H1 (cell line): ENCODE measurements around the gene VASH1. TPM values are rescaled to one million over a fixed set of nuclear protein-coding genes. Genes with fewer than 3 reads are reported as not detected.

Source experiments
- CTCF ChIA-PET: fragments of 300-600 bp; sonication (Branson Sonifier 250); formaldehyde crosslinking; loops from one replicate; lab custom pipeline; 2021; ENCODE audit not compliant: partially characterized antibody; lab: Charles Lee
- POLR2A ChIA-PET: fragments of 300-600 bp; sonication (Branson Sonifier 250); formaldehyde crosslinking; loops from one replicate; lab custom pipeline; 2021; ENCODE audit warnings: inconsistent platforms; ENCODE audit not compliant: partially characterized antibody; lab: Charles Lee
- DNase-seq, 2 experiments: peaks; one replicate each; pipeline versions ENCODE4 v3.0.0 to v3.0.0-alpha.2; 2010 to 2022; ENCODE audit warnings: low spot score in 2 of 2, low read depth in 1 of 2, mixed read lengths in 1 of 2
- FAIRE-seq: peaks from 2 replicates; lab custom pipeline; 2011; peaks lifted over from hg19 to GRCh38; lab: Jason Lieb, UNC
- H2AFZ ChIP-seq: 2 replicates; pipeline ENCODE4 v1.8.1; 2012; ENCODE audit warnings: low read length, inconsistent platforms
- H2AK5ac ChIP-seq: 2 replicates; pipeline ENCODE4 v1.6.1; 2013; ENCODE audit warnings: low read depth, low read length
- H2BK120ac ChIP-seq: replicated peaks from 2 replicates; pipeline ENCODE3; 2013; ENCODE audit warnings: low read depth, low read length, inconsistent platforms
- H2BK12ac ChIP-seq: 2 replicates; pipeline ENCODE4 v1.6.1; 2013; ENCODE audit warnings: low read depth, low read length
- H2BK15ac ChIP-seq: 2 replicates; pipeline ENCODE4 v1.6.1; 2013; ENCODE audit warnings: low read length
- H2BK20ac ChIP-seq: 2 replicates; pipeline ENCODE4 v1.6.1; 2013; ENCODE audit warnings: low read length
- H2BK5ac ChIP-seq: 2 replicates; pipeline ENCODE4 v1.6.1; 2013; ENCODE audit warnings: low read depth, low read length
- H3K14ac ChIP-seq: 2 replicates; pipeline ENCODE4 v1.6.1; 2013; ENCODE audit warnings: inconsistent platforms; ENCODE audit not compliant: insufficient read length
- H3K18ac ChIP-seq: 2 replicates; pipeline ENCODE4 v1.6.1; 2013; ENCODE audit warnings: low read length; ENCODE audit errors: extremely low read depth
- H3K23ac ChIP-seq: 2 replicates; pipeline ENCODE4 v1.6.1; 2013; ENCODE audit warnings: inconsistent platforms; ENCODE audit not compliant: insufficient read length
- H3K23me2 ChIP-seq: 2 replicates; pipeline ENCODE4 v1.6.1; 2013; ENCODE audit warnings: low read depth, low read length
- H3K27ac ChIP-seq: 2 replicates; pipeline ENCODE4 v1.6.1; 2011; ENCODE audit warnings: low read depth, low read length, inconsistent platforms
- H3K27me3 ChIP-seq, 4 experiments: replicated peaks in 1 of 4; 1 replicate in 1 of 4; 2 replicates in 3 of 4; pipeline versions ENCODE4 v1.6.1 to v1.8.1; 2011 to 2013; ENCODE audit warnings: low read length in 3 of 4, mild to moderate bottlenecking in 3 of 4, inconsistent platforms in 2 of 4, mixed read lengths in 2 of 4, moderate library complexity in 1 of 4; ENCODE audit not compliant: control insufficient read depth in 3 of 4, insufficient read depth in 3 of 4; ENCODE audit errors: extremely low read depth in 1 of 4
- H3K36me3 ChIP-seq, 4 experiments: 2 replicates each; pipeline versions ENCODE4 v1.6.1 to v1.8.1; 2011 to 2013; ENCODE audit warnings: mild to moderate bottlenecking in 4 of 4, low read length in 3 of 4, moderate library complexity in 2 of 4, control low read depth in 1 of 4, inconsistent platforms in 1 of 4; ENCODE audit not compliant: insufficient read depth in 4 of 4, control insufficient read depth in 2 of 4
- H3K4ac ChIP-seq: replicated peaks from 2 replicates; pipeline ENCODE3; 2013; ENCODE audit warnings: low read length, low read depth, mixed read lengths, inconsistent platforms; ENCODE audit not compliant: insufficient read length
- H3K4me1 ChIP-seq, 4 experiments: replicated peaks in 1 of 4; 1 replicate in 1 of 4; 2 replicates in 3 of 4; pipeline versions ENCODE4 v1.6.1 to v1.8.1; 2011 to 2013; ENCODE audit warnings: low read length in 3 of 4, inconsistent platforms in 2 of 4, mixed read lengths in 1 of 4; ENCODE audit not compliant: insufficient read depth in 4 of 4, control insufficient read depth in 3 of 4
- H3K4me2 ChIP-seq, 2 experiments: 2 replicates each; pipeline versions ENCODE4 v1.6.1 to v1.8.1; 2011 to 2013; ENCODE audit warnings: low read depth in 2 of 2, low read length in 2 of 2, control low read depth in 1 of 2, inconsistent platforms in 1 of 2, mild to moderate bottlenecking in 1 of 2; ENCODE audit not compliant: insufficient read depth in 1 of 2
- H3K4me3 ChIP-seq, 4 experiments: fragments of 200-600, 300-600 bp in 1 of 4; sonication (generic), shearing (Covaris generic), sonication (Bioruptor Twin) in 1 of 4; 2 replicates each; pipeline versions ENCODE4 v1.5.1 to v1.8.1; 2011 to 2016; ENCODE audit warnings: low read length in 4 of 4, low read depth in 3 of 4, control low read depth in 2 of 4, inconsistent platforms in 2 of 4, mild to moderate bottlenecking in 2 of 4, mixed read lengths in 1 of 4, moderate library complexity in 1 of 4; ENCODE audit not compliant: insufficient read depth in 2 of 4; ENCODE audit errors: extremely low read depth in 1 of 4
- H3K56ac ChIP-seq: replicated peaks from 2 replicates; pipeline ENCODE3; 2013; ENCODE audit warnings: low read depth, mild to moderate bottlenecking, mixed read lengths, low read length, inconsistent platforms; ENCODE audit not compliant: insufficient read length
- H3K79me1 ChIP-seq: 2 replicates; pipeline ENCODE4 v1.6.1; 2013; ENCODE audit warnings: low read depth, low read length, control low read depth
- H3K79me2 ChIP-seq, 2 experiments: 2 replicates each; pipeline versions ENCODE4 v1.6.1 to v1.8.1; 2012 to 2013; ENCODE audit warnings: low read length in 2 of 2, mild to moderate bottlenecking in 2 of 2, inconsistent platforms in 1 of 2; ENCODE audit not compliant: insufficient read depth in 2 of 2, control insufficient read depth in 1 of 2
- H3K9ac ChIP-seq, 4 experiments: replicated peaks in 1 of 4; 1 replicate in 1 of 4; 2 replicates in 3 of 4; pipeline versions ENCODE4 v1.6.1 to v1.8.1; 2011 to 2013; ENCODE audit warnings: low read depth in 3 of 4, low read length in 3 of 4, control low read depth in 2 of 4, mild to moderate bottlenecking in 2 of 4, moderate library complexity in 2 of 4, inconsistent platforms in 1 of 4; ENCODE audit errors: extremely low read depth in 1 of 4
- H3K9me3 ChIP-seq, 2 experiments: 2 replicates each; pipeline versions ENCODE4 v1.6.1 to v1.8.1; 2012 to 2013; ENCODE audit warnings: mild to moderate bottlenecking in 2 of 2, moderate library complexity in 2 of 2, control low read depth in 1 of 2, inconsistent platforms in 1 of 2, low read depth in 1 of 2, low read length in 1 of 2, mixed read lengths in 1 of 2; ENCODE audit not compliant: insufficient read depth in 2 of 2
- H4K20me1 ChIP-seq, 2 experiments: replicated peaks in 1 of 2; 2 replicates each; pipeline versions ENCODE3 to v1.8.1; 2011 to 2013; ENCODE audit warnings: inconsistent platforms in 2 of 2, low read length in 2 of 2, mild to moderate bottlenecking in 1 of 2; ENCODE audit not compliant: insufficient read depth in 2 of 2, control insufficient read depth in 1 of 2
- H4K5ac ChIP-seq: 2 replicates; pipeline ENCODE4 v1.6.1; 2013; ENCODE audit warnings: low read length, low read depth, mixed read lengths, inconsistent platforms; ENCODE audit not compliant: insufficient read length
- H4K8ac ChIP-seq: 2 replicates; pipeline ENCODE4 v1.8.0; 2013; ENCODE audit warnings: mild to moderate bottlenecking, moderate library complexity, low read length, inconsistent platforms; ENCODE audit not compliant: insufficient read depth; ENCODE audit errors: extremely low read depth
- H4K91ac ChIP-seq: replicated peaks from 2 replicates; pipeline ENCODE3; 2013; ENCODE audit warnings: low read length, mixed read lengths, inconsistent platforms; ENCODE audit not compliant: insufficient read length
- ATF3 ChIP-seq: IDR thresholded peaks from 2 replicates; pipeline ENCODE4 v1.6.1; 2011; ENCODE audit warnings: low read depth, mild to moderate bottlenecking, low read length; ENCODE audit not compliant: insufficient read depth
- CEBPB ChIP-seq: IDR thresholded peaks from 2 replicates; pipeline ENCODE4 v1.6.1; 2012; ENCODE audit warnings: low read depth, low read length
- CTCF ChIP-seq, 3 experiments: IDR thresholded peaks; 1 replicate in 2 of 3; 2 replicates in 1 of 3; pipeline versions ENCODE4 v1.5.1 to v1.6.1; 2011; ENCODE audit warnings: low read length in 3 of 3, mild to moderate bottlenecking in 3 of 3, inconsistent platforms in 2 of 3, low read depth in 1 of 3, moderate library complexity in 1 of 3; ENCODE audit not compliant: insufficient read depth in 1 of 3; ENCODE audit errors: control extremely low read depth in 1 of 3
- E2F6 ChIP-seq: IDR thresholded peaks from 2 replicates; pipeline ENCODE4 v1.6.1; 2012; ENCODE audit warnings: inconsistent platforms
- POU5F1 ChIP-seq: IDR thresholded peaks from 2 replicates; pipeline ENCODE4 v1.6.1; 2011; ENCODE audit warnings: low read depth, mild to moderate bottlenecking, low read length, moderate library complexity
- SIN3A ChIP-seq, 2 experiments: IDR thresholded peaks in 1 of 2; conservative IDR thresholded peaks in 1 of 2; 2 replicates each; pipeline ENCODE4 v1.6.1; 2011 to 2012; ENCODE audit warnings: low read length in 2 of 2, improper control_type of control experiment in 1 of 2, low read depth in 1 of 2, mild to moderate bottlenecking in 1 of 2
- WGBS, 2 experiments: shearing (Covaris generic) in 1 of 2; methylation state at CpG; one replicate each; pipeline versions ENCODE4 v1.1.6 to v1.1.7; 2013 to 2015; ENCODE audit warnings: low lambda C conversion rate in 2 of 2, mixed read lengths in 2 of 2, inconsistent platforms in 1 of 2, low coverage in 1 of 2, missing lambda C conversion rate in 1 of 2; ENCODE audit not compliant: insufficient replicate concordance in 2 of 2, insufficient coverage in 1 of 2, insufficient read length in 1 of 2; ENCODE audit errors: extremely low coverage in 1 of 2, missing lambda C conversion rate in 1 of 2; 5-methylcytosine and 5-hydroxymethylcytosine counted together
- polyA plus RNA-seq, 7 experiments: library from polyadenylated mRNA; depleted of rRNA in 3 of 7; stranded (reverse) in 5 of 7; unstranded in 2 of 7; fragments of >200 nt in 5 of 7; fragments of 200-250 nt in 2 of 7; gene quantifications; 1 replicate in 5 of 7; 2 replicates in 1 of 7; 4 replicates in 1 of 7; pipeline versions ENCODE4 v1.2.1 to v1.2.3, GENCODE V29; 2011 to 2013; ENCODE audit warnings: missing spikeins in 2 of 7, mixed read lengths in 2 of 7
- total RNA-seq: library from RNA; stranded (reverse); fragmentation: NEBNext Ultra II Directional; extraction: Animal tissue kit (Norgen Biotek cat#: 25700); gene quantifications from 2 replicates; pipeline ENCODE4 v1.2.1, GENCODE V29; 2021

The VASH1 gene
- total and polyA plus RNA-seq, 2 of the 8 experiments (the other 6 are each of a cell fraction or from before 2014, with no cell fraction given), result 3.1 to 6.4 TPM

- WGBS, 2 experiments, result 90% methylated on average over 7 of the region's 7 CpGs; no CpG with 5 or more reads in 1 of the 2 experiments
- no peak for FAIRE-seq
Measured at GRCh38 chr14:76742966-76743365, 18.3 kb upstream of the VASH1 start.

More at GRCh38 chr14:76742966-76743365, 18.3 kb upstream of the VASH1 start:
- Histone ChIP-seq H4K8ac (no peak overlapping the region), H3K14ac (no peak overlapping the region), H4K20me1 (no peaks in the 10 kb centered on the region), H3K4me1 (no peaks in the 10 kb centered on the region), H3K4me2 (no peak overlapping the region), H3K4ac (no peak overlapping the region), H4K91ac (no peak overlapping the region), H3K27me3 (no peaks in the 10 kb centered on the region), H2BK12ac (no peak overlapping the region), H3K4me3 (no peak overlapping the region), H3K9ac (no peak overlapping the region), H2BK5ac (no peak overlapping the region), H3K36me3 (no peaks in the 10 kb centered on the region), H2AK5ac (no peak overlapping the region), H3K18ac (no peak overlapping the region), H2BK120ac (no peak overlapping the region), H3K79me1 (no peaks in the 10 kb centered on the region), H4K5ac (no peak overlapping the region), H2BK15ac (no peak overlapping the region), H3K79me2 (no peaks in the 10 kb centered on the region), H2BK20ac (no peak overlapping the region), H3K27ac (no peak overlapping the region), H2AFZ (no peak overlapping the region), H3K23me2 (no peaks in the 10 kb centered on the region), H3K23ac (no peak overlapping the region), H3K56ac (no peak overlapping the region), H3K9me3 (peaks cover 2 to 20% of the 10 kb centered on the region in 2 experiments; a peak in 3 of 4 replicates)
- POLR2A ChIA-PET, result no interaction called here
- no peak for DNase-seq
- no peak for TF ChIP-seq CEBPB
- no peak for TF ChIP-seq POU5F1
- TF ChIP-seq E2F6, result no peak
- no peak for TF ChIP-seq ATF3
- no peak for TF ChIP-seq SIN3A (conservative IDR thresholded peaks at IDR 0.05 in 1 of 2, IDR thresholded peaks at IDR 0.05 in 1 of 2; ENCODE audit: low read depth in 1 of 2, low read length in 2 of 2)
- TF ChIP-seq CTCF (IDR thresholded peaks at IDR 0.05; ENCODE audit: control extremely low read depth in 1 of 3, insufficient read depth in 1 of 3, low read depth in 1 of 3, low read length in 3 of 3), result no peak
- CTCF ChIA-PET, result interaction anchor here (1.1 to 1.9 kb wide), 2 partner anchors 33 to 42 kb away, joined by 5 to 7 read pairs; no protein-coding TSS in a partner anchor
